Subcutaneous abdominal adipose tissue (tissue), 5 donors: ENCODE data around the gene FKBP9.

Experiments
- H3K27ac ChIP-seq: one replicate; pipeline ENCODE4 v1.7.0; 2013; ENCODE audit warnings: low read depth, mild to moderate bottlenecking, inconsistent platforms, low read length, moderate library complexity
- H3K27me3 ChIP-seq, 5 donors: one replicate each; pipeline ENCODE4 v1.7.0; 2013; ENCODE audit warnings: low read length in 5 of 5, inconsistent platforms in 1 of 5; ENCODE audit not compliant: control insufficient read depth in 5 of 5, insufficient read depth in 4 of 5
- H3K36me3 ChIP-seq, 5 donors: one replicate each; pipeline ENCODE4 v1.7.0; 2013; ENCODE audit warnings: low read length in 5 of 5; ENCODE audit not compliant: control insufficient read depth in 5 of 5, insufficient read depth in 5 of 5
- H3K4me1 ChIP-seq, 5 donors: one replicate each; pipeline ENCODE4 v1.7.0; 2013; ENCODE audit warnings: low read length in 5 of 5, mild to moderate bottlenecking in 3 of 5, moderate library complexity in 1 of 5; ENCODE audit not compliant: control insufficient read depth in 5 of 5, insufficient read depth in 5 of 5
- H3K4me3 ChIP-seq, 5 donors: one replicate each; pipeline ENCODE4 v1.7.0; 2013; ENCODE audit warnings: low read length in 5 of 5, low read depth in 1 of 5
- H3K9ac ChIP-seq, 5 donors: one replicate each; pipeline ENCODE4 v1.7.0; 2013; ENCODE audit warnings: low read length in 5 of 5, mild to moderate bottlenecking in 4 of 5, moderate library complexity in 3 of 5
- H3K9me3 ChIP-seq, 5 donors: one replicate each; pipeline ENCODE4 v1.7.0; 2013; ENCODE audit warnings: low read length in 5 of 5; ENCODE audit not compliant: control insufficient read depth in 5 of 5
- donor health status: healthy.
- donor health status: healthy.
- donor health status: healthy.
- donor health status: healthy.
- donor health status: healthy.

Gene FKBP9

GRCh38 chr7:32930378-32930777, 26.9 kb upstream of the FKBP9 start:
- H3K27ac ChIP-seq, result no peak overlapping the region
- peaks cover 22 to 49% (median 33%) of the 10 kb centered on the region in 5 donors for H3K36me3 ChIP-seq
- H3K27me3 ChIP-seq, result no peaks in the 10 kb centered on the region

GRCh38 chr7:32935558-32935957, 21.7 kb upstream of the FKBP9 start:
- H3K9me3 ChIP-seq, result no peaks in the 10 kb centered on the region
- peaks cover 8 to 26% (median 12%) of the 10 kb centered on the region in 5 donors for H3K36me3 ChIP-seq
- H3K4me3 ChIP-seq, result no peak overlapping the region
- no peak overlapping the region for H3K27ac ChIP-seq
- H3K4me1 ChIP-seq, result peaks cover 2 to 23% (median 16%) of the 10 kb centered on the region in 5 donors
- H3K9ac ChIP-seq, result no peak overlapping the region
- H3K27me3 ChIP-seq, result no peaks in the 10 kb centered on the region

More at GRCh38 chr7:32930378-32930777, 26.9 kb upstream of the FKBP9 start:
- Histone ChIP-seq H3K4me1 (no peaks in the 10 kb centered on the region), H3K9ac (no peak overlapping the region), H3K9me3 (no peaks in the 10 kb centered on the region), H3K4me3 (no peak overlapping the region)

GRCh38 chr7:32936689-32937088, 20.6 kb upstream of the FKBP9 start:
- Histone ChIP-seq H3K9ac (no peak overlapping the region), H3K36me3 (peaks cover 3 to 16% (median 8%) of the 10 kb centered on the region in 5 donors), H3K27me3 (no peaks in the 10 kb centered on the region), H3K4me3 (no peak overlapping the region), H3K4me1 (peaks cover 4 to 31% (median 24%) of the 10 kb centered on the region in 5 donors), H3K27ac (no peak overlapping the region), H3K9me3 (no peaks in the 10 kb centered on the region)

- Histone ChIP-seq H3K9ac (peak overlapping the region in 1 of 5 donors; percentile 25), H3K4me3 (no peak overlapping the region), H3K27ac (no peak overlapping the region)
Observed at GRCh38 chr7:32937344-32938174, 19.7 kb upstream of the FKBP9 start.

GRCh38 chr7:32941181-32941580, 16.1 kb upstream of the FKBP9 start:
- Histone ChIP-seq H3K9ac (peak overlapping the region; percentile 2 to 86 (median 79)), H3K9me3 (no peaks in the 10 kb centered on the region), H3K27me3 (no peaks in the 10 kb centered on the region), H3K36me3 (peaks cover 0 to 6% (median 0%) of the 10 kb centered on the region in 5 donors), H3K27ac (peak overlapping the region; percentile 94), H3K4me1 (peaks cover 4 to 35% (median 32%) of the 10 kb centered on the region in 5 donors), H3K4me3 (peak overlapping the region; percentile 71 to 84 (median 75))

More at GRCh38 chr7:32937344-32938174, 19.7 kb upstream of the FKBP9 start:
- peaks cover 4 to 35% (median 29%) of the 10 kb centered on the region in 5 donors for H3K4me1 ChIP-seq
- H3K36me3 ChIP-seq, result peaks cover 0 to 11% (median 3%) of the 10 kb centered on the region in 5 donors
- no peaks in the 10 kb centered on the region for H3K9me3 ChIP-seq
- no peaks in the 10 kb centered on the region for H3K27me3 ChIP-seq

GRCh38 chr7:32941681-32942414, 15.4 kb upstream of the FKBP9 start:
- Histone ChIP-seq H3K4me1 (peaks cover 4 to 31% (median 31%) of the 10 kb centered on the region in 5 donors), H3K27me3 (no peaks in the 10 kb centered on the region), H3K36me3 (peaks cover 0 to 6% (median 0%) of the 10 kb centered on the region in 5 donors), H3K9me3 (no peaks in the 10 kb centered on the region), H3K27ac (peak overlapping the region; percentile 94), H3K9ac (peak overlapping the region; percentile 74 to 90 (median 83)), H3K4me3 (peak overlapping the region; percentile 71 to 84 (median 75))

GRCh38 chr7:32942415-32943251, 14.6 kb upstream of the FKBP9 start:
- Histone ChIP-seq H3K27ac (peak overlapping the region; percentile 94), H3K27me3 (no peaks in the 10 kb centered on the region), H3K9ac (peak overlapping the region; percentile 74 to 90 (median 83)), H3K4me3 (peak overlapping the region; percentile 71 to 84 (median 75)), H3K9me3 (peaks cover 0 to 2% (median 0%) of the 10 kb centered on the region in 5 donors), H3K36me3 (peaks cover 0 to 6% (median 0%) of the 10 kb centered on the region in 5 donors), H3K4me1 (peaks cover 3 to 23% (median 23%) of the 10 kb centered on the region in 5 donors)

GRCh38 chr7:32943252-32944030, 13.8 kb upstream of the FKBP9 start:
- Histone ChIP-seq H3K9me3 (peaks cover 1 to 10% (median 6%) of the 10 kb centered on the region in 5 donors), H3K27me3 (no peaks in the 10 kb centered on the region), H3K36me3 (peaks cover 0 to 6% (median 0%) of the 10 kb centered on the region in 5 donors), H3K9ac (peak overlapping the region in 1 of 5 donors; percentile 83), H3K27ac (peak overlapping the region; percentile 94), H3K4me1 (peaks cover 2 to 17% (median 16%) of the 10 kb centered on the region in 5 donors), H3K4me3 (peak overlapping the region in 4 of 5 donors; percentile 39 to 75 (median 68))
